GM19193 (cell line): ENCODE measurements around the gene HLCS.

Source experiments
- POLR2A ChIP-seq: IDR thresholded peaks from 4 replicates; pipeline ENCODE4 v1.6.1; 2011; ENCODE audit not compliant: insufficient read depth, insufficient read length; ENCODE audit errors: extremely low read depth

HLCS gene

GRCh38 chr21:36743008-36743407 is 223.5 kb downstream of the HLCS start:
- no peak for TF ChIP-seq POLR2A

- TF ChIP-seq POLR2A = no peak
Observed at GRCh38 chr21:36741506-36741905, 225.0 kb downstream of the HLCS start.

- no peak for TF ChIP-seq POLR2A
Observed at GRCh38 chr21:36738489-36739126, 227.9 kb downstream of the HLCS start.

- no peak for TF ChIP-seq POLR2A
Observed at GRCh38 chr21:36735724-36736320, 230.6 kb downstream of the HLCS start.

- no peak for TF ChIP-seq POLR2A
Observed at GRCh38 chr21:36735201-36735515, 231.3 kb downstream of the HLCS start.

- no peak for TF ChIP-seq POLR2A
Observed at GRCh38 chr21:36734367-36735200, 231.9 kb downstream of the HLCS start.

GRCh38 chr21:36733857-36734256 is 232.6 kb downstream of the HLCS start:
- no peak for TF ChIP-seq POLR2A

- no peak for TF ChIP-seq POLR2A
Observed at GRCh38 chr21:36732761-36733160, 233.7 kb downstream of the HLCS start.

GRCh38 chr21:36732217-36732616 is 234.3 kb downstream of the HLCS start:
- TF ChIP-seq POLR2A = no peak

GRCh38 chr21:36730291-36731281 is 235.9 kb downstream of the HLCS start:
- no peak for TF ChIP-seq POLR2A

GRCh38 chr21:36729310-36729970 is 237.0 kb downstream of the HLCS start:
- no peak for TF ChIP-seq POLR2A

- TF ChIP-seq POLR2A = no peak
Observed at GRCh38 chr21:36728371-36729111, 237.9 kb downstream of the HLCS start.

GRCh38 chr21:36727866-36728265 is 238.6 kb downstream of the HLCS start:
- TF ChIP-seq POLR2A = no peak
